MCF 10A (cell line): ENCODE results near the gene SEBOX. TPM values are rescaled to one million over a fixed set of nuclear protein-coding genes. Genes with fewer than 3 reads are reported as not detected.

ENCODE experiments used
- BruUV-seq: library from RNA; stranded (reverse); fragments of 400-500 nt; replicated peaks from 2 replicates; lab custom pipeline; 2021; lab: Mats Ljungman, UMichigan
- CTCF ChIA-PET: fragments of 300-600 bp; sonication (Branson Sonifier 250); formaldehyde crosslinking; extraction: SDS; loops from one replicate; lab custom pipeline; 2021; ENCODE audit warnings: antibody characterized with exemption, inconsistent platforms; lab: Yijun Ruan, JAX
- POLR2A ChIA-PET: fragments of 300-600, 350-650 bp; sonication (Branson Sonifier 250); formaldehyde crosslinking; extraction: SDS; loops from one replicate; lab custom pipeline; 2020; ENCODE audit warnings: antibody characterized with exemption, inconsistent platforms; lab: Yijun Ruan, JAX
- DNase-seq: peaks from one replicate; pipeline ENCODE4 v3.0.0-alpha.2; 2018; ENCODE audit not compliant: unreplicated experiment
- H3K27ac Mint-ChIP-seq: one replicate; pipeline ENCODE4 v1.8.0; 2022; ENCODE audit warnings: mild to moderate bottlenecking, low read depth, mixed read lengths; ENCODE audit not compliant: unreplicated experiment
- H3K27me3 Mint-ChIP-seq: one replicate; pipeline ENCODE4 v1.8.0; 2022; ENCODE audit warnings: mixed read lengths; ENCODE audit not compliant: insufficient read depth, unreplicated experiment
- H3K36me3 Mint-ChIP-seq: one replicate; pipeline ENCODE4 v1.8.0; 2022; ENCODE audit warnings: mild to moderate bottlenecking, moderate library complexity, mixed read lengths; ENCODE audit not compliant: insufficient read depth, unreplicated experiment
- H3K4me1 Mint-ChIP-seq: one replicate; pipeline ENCODE4 v1.8.0; 2022; ENCODE audit warnings: mixed read lengths; ENCODE audit not compliant: insufficient read depth, unreplicated experiment
- H3K4me3 Mint-ChIP-seq: one replicate; pipeline ENCODE4 v1.8.0; 2022; ENCODE audit warnings: mild to moderate bottlenecking, moderate library complexity, mixed read lengths; ENCODE audit not compliant: unreplicated experiment
- H3K9me3 Mint-ChIP-seq: one replicate; pipeline ENCODE4 v1.8.0; 2022; ENCODE audit warnings: mixed read lengths; ENCODE audit not compliant: unreplicated experiment
- CTCF ChIP-seq: fragments of 200-600 bp; IDR thresholded peaks from one replicate; pipeline ENCODE4 v1.8.0; 2022; ENCODE audit warnings: antibody characterized with exemption, mild to moderate bottlenecking; ENCODE audit not compliant: unreplicated experiment
- intact Hi-C: fragments of 100-400 bp; cut with micrococcal nuclease; formaldehyde crosslinking; loops from 2 replicates; pipeline ENCODE4 v1.14.1; 2022
- total RNA-seq: library from RNA; stranded (reverse); gene quantifications from 2 replicates; pipeline ENCODE4 v1.2.3, GENCODE V29; 2022

SEBOX gene
- total RNA-seq, 1 experiment from 2014 or later = not detected

GRCh38 chr17:28390563-28390962 lies 25.6 kb upstream of the SEBOX start:
- no peak for DNase-seq
- no peaks in the 10 kb centered on the region for H3K27me3 Mint-ChIP-seq
- intact Hi-C loops = no loop called here
- H3K4me3 Mint-ChIP-seq = no peak overlapping the region
- no TSS peak for BruUV-seq
- no peaks in the 10 kb centered on the region for H3K9me3 Mint-ChIP-seq
- H3K27ac Mint-ChIP-seq = no peak overlapping the region
- POLR2A ChIA-PET = interaction anchor here (1.9 kb wide), 1 partner anchor 10 kb away, joined by 8 read pairs; no protein-coding TSS in a partner anchor
- CTCF ChIA-PET = interaction anchor here (0.7 to 1.4 kb wide), 2 partner anchors 26 to 45 kb away, joined by 3 to 12 read pairs; no protein-coding TSS in a partner anchor
- peaks cover 12% of the 10 kb centered on the region for H3K36me3 Mint-ChIP-seq
- H3K4me1 Mint-ChIP-seq = peaks cover 12% of the 10 kb centered on the region
- TF ChIP-seq CTCF = no peak

- TF ChIP-seq CTCF = no peak
These were observed 25.1 kb upstream of the SEBOX start for GRCh38 chr17:28390141-28390540.

GRCh38 chr17:28388106-28388505 lies 23.1 kb upstream of the SEBOX start:
- no TSS peak for BruUV-seq
- no peak for DNase-seq
- Mint-ChIP-seq H3K36me3 (peaks cover 13% of the 10 kb centered on the region), H3K27me3 (no peaks in the 10 kb centered on the region), H3K27ac (no peak overlapping the region), H3K4me1 (no peaks in the 10 kb centered on the region), H3K4me3 (no peak overlapping the region), H3K9me3 (no peaks in the 10 kb centered on the region)
- TF ChIP-seq CTCF = no peak
- intact Hi-C loops = no loop called here
- POLR2A ChIA-PET = interaction anchor here (0.5 to 1.4 kb wide), 2 partner anchors 17 to 63 kb away, joined by 3 to 4 read pairs; no protein-coding TSS in a partner anchor
- CTCF ChIA-PET = interaction anchor here (0.6 kb wide), 1 partner anchor 156 kb away, joined by 3 read pairs; no protein-coding TSS in a partner anchor

More at GRCh38 chr17:28390141-28390540, 25.1 kb upstream of the SEBOX start:
- Mint-ChIP-seq H3K9me3 (no peaks in the 10 kb centered on the region), H3K4me3 (no peak overlapping the region), H3K27me3 (no peaks in the 10 kb centered on the region), H3K36me3 (peaks cover 9% of the 10 kb centered on the region), H3K4me1 (peaks cover 12% of the 10 kb centered on the region), H3K27ac (no peak overlapping the region)
- intact Hi-C loops = no loop called here
- CTCF ChIA-PET = no interaction called here
- no peak for DNase-seq
- BruUV-seq = no TSS peak
- POLR2A ChIA-PET = no interaction called here

- no peak overlapping the region for H3K27ac Mint-ChIP-seq
- no peak for TF ChIP-seq CTCF
- BruUV-seq = no TSS peak
- intact Hi-C loops = no loop called here
- no peaks in the 10 kb centered on the region for H3K27me3 Mint-ChIP-seq
- no peaks in the 10 kb centered on the region for H3K4me1 Mint-ChIP-seq
- H3K4me3 Mint-ChIP-seq = no peak overlapping the region
- ChIA-PET CTCF (interaction anchor here (0.6 to 1.3 kb wide), 3 partner anchors 22 to 109 kb away, joined by 3 to 5 read pairs (median 3); no protein-coding TSS in a partner anchor), POLR2A (interaction anchor here (0.7 to 2.7 kb wide), 2 partner anchors 9 to 308 kb away, joined by 3 to 16 read pairs; no protein-coding TSS in a partner anchor)
- H3K9me3 Mint-ChIP-seq = no peaks in the 10 kb centered on the region
- DNase-seq = no peak
- H3K36me3 Mint-ChIP-seq = peaks cover 19% of the 10 kb centered on the region
These were observed 21.4 kb upstream of the SEBOX start for GRCh38 chr17:28386391-28386790.
